ENCODE data around the gene SMS. TPM values are rescaled to one million over a fixed set of nuclear protein-coding genes. Genes with fewer than 3 reads are reported as not detected.

The SMS gene
- total RNA-seq, 1 donor: 190 TPM

- DNase-seq (ENCODE audit: low read depth): no peak
- H3K4me3 ChIP-seq (ENCODE audit: low read depth, low read length): no peak overlapping the region
- TF ChIP-seq CTCF (IDR thresholded peaks at IDR 0.05; ENCODE audit: insufficient read depth, low read depth, low read length): no peak
Observed at GRCh38 chrX:21934414-21934813, 6.1 kb upstream of the SMS start.

GRCh38 chrX:21939906-21940305, 603 bp upstream of the SMS start:
- DNase-seq (ENCODE audit: low read depth): no peak
- no peak for TF ChIP-seq CTCF (IDR thresholded peaks at IDR 0.05; ENCODE audit: insufficient read depth, low read depth, low read length)
- H3K4me3 ChIP-seq (ENCODE audit: low read depth, low read length): peak overlapping the region; percentile 65

- DNase-seq (ENCODE audit: low read depth): peak; percentile 61
- H3K4me3 ChIP-seq (ENCODE audit: low read depth, low read length): no peak overlapping the region
- TF ChIP-seq CTCF (IDR thresholded peaks at IDR 0.05; ENCODE audit: insufficient read depth, low read depth, low read length): no peak
Observed at GRCh38 chrX:21943460-21944135, 3.1 kb downstream of the SMS start.

DNA sequence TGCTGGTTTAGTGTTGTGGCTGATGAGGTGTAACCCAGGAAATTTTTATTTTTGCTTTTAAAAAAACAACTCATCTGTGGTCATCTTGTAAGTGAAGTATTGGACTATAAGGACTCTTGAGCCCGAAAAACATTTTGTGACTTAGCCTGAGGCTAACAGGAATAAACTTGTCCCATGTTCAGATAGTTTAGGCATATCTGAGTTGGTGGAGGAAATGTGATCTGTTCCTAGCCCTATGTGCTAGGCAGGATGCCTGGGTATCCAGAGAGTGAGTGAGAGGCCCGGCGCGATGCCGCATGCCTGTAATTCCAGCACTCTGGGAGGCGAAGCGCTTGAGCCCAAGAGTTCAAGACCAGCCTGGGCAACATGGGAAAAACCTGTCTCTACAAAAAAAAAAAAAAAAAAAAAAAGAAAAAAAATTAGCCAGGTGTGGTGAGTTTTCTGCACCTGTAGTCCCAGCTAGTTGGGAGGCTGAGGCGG, 3.7 kb downstream of the SMS start:
- DNase-seq (ENCODE audit: low read depth): no peak
- H3K4me3 ChIP-seq (ENCODE audit: low read depth, low read length): no peak overlapping the region
- TF ChIP-seq CTCF (IDR thresholded peaks at IDR 0.05; ENCODE audit: insufficient read depth, low read depth, low read length): no peak

DNA sequence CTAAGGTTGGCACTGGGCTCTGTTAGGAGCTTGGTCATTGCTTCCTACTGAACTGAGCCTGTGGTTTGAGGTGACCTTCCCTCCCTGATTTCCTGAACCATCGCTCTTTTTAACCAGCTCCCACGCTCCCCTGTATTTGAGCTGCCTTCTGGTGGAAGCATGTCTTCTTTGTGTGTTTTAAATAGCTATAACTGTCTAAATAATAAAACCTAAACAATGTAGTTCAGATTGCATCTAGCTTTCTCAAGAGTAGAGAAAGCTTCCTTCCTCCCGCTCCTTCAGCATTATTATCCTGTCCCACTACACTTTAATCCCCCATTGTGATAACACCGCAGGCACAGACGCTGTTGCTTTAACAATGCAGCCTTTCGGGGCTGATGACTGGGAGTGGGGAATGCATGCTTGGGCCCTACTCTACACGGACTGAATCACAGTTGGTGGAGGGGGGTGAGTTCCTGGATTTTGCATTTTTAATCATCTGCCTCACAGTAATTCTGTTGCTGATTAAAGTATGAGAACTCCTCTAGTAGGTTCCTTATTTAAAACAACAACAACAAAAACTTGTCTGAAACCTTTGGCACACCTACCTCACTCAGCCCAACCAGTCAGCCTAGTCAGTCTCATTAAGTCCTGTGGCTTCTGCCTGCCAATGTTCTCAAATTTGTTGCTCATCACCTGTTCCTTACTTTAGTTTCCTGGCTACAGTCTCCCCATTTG, 6.6 kb downstream of the SMS start:
- DNase-seq (ENCODE audit: low read depth): peak; percentile 67
- no peak for TF ChIP-seq CTCF (IDR thresholded peaks at IDR 0.05; ENCODE audit: insufficient read depth, low read depth, low read length)
- no peak overlapping the region for H3K4me3 ChIP-seq (ENCODE audit: low read depth, low read length)

DNA sequence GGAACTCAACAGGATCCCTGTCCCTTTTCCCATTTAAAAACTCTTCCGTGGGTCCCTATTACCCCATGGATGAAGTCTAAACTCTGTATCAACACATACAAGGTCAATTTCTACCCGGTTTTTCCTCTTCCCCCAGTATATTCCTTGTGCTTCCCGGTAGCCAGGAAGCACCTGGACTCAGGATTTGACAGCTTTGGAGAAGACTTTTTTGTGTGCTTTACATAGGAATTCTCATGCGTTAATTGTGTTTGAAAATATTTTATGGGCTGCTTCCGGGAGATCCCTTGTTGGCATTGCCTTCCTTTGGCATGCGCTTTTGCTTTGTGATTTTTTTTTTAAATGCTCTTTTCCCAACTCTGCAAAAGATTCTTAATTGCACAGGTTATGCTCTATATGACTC, 7.2 kb downstream of the SMS start:
- H3K4me3 ChIP-seq (ENCODE audit: low read depth, low read length): no peak overlapping the region
- DNase-seq (ENCODE audit: low read depth): no peak
- TF ChIP-seq CTCF (IDR thresholded peaks at IDR 0.05; ENCODE audit: insufficient read depth, low read depth, low read length): no peak
